Measurements from ENCODE around the gene LRMDA. TPM values are rescaled to one million over a fixed set of nuclear protein-coding genes. Genes with fewer than 3 reads are reported as not detected.

The LRMDA gene
- total RNA-seq, 1 donor from 2014 or later, result 2.1 TPM

DNA sequence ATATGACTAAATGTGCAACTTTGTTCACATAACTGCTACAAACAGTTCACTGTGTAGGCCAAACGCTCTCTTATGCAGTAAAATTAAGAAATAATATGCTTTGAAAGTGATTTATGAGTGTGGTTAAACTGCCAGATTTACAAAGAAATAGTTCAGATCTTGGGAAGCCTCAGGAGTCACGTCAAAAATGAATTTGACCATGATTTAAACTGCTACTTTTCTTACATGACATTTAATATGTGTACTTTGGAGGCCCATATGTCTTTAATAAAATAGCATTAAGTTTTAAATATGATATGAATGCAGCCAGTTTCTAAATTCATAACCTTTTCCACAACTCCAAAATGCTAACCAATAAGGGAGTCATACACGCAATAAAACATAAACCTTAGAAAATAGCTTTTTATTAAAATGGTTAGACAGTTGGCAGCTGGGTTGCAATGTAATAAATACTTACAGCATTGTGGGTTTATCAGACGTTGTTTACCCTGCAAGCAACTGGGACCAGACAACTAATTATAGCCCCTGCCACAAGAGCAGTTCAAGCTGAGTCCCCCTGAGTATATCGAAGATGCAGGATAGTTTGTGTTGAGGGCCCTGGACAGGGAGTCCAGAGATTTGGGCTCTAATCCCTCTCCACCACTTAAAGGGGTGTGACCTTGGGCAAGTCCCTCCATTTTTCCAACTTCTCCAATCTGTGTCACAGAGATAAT, 640.4 kb downstream of the LRMDA start:
- Mint-ChIP-seq H3K27ac (ENCODE audit: unreplicated experiment) (no peak overlapping the region), H3K4me3 (ENCODE audit: unreplicated experiment) (no peak overlapping the region), H3K27me3 (ENCODE audit: unreplicated experiment) (no peaks in the 10 kb centered on the region), H3K9me3 (ENCODE audit: unreplicated experiment) (peaks cover 3% of the 10 kb centered on the region), H3K36me3 (ENCODE audit: unreplicated experiment) (peaks cover 18% of the 10 kb centered on the region), H3K4me1 (ENCODE audit: low read depth, unreplicated experiment) (no peaks in the 10 kb centered on the region)
- no peak for DNase-seq
- TF ChIP-seq, protein P1, sequence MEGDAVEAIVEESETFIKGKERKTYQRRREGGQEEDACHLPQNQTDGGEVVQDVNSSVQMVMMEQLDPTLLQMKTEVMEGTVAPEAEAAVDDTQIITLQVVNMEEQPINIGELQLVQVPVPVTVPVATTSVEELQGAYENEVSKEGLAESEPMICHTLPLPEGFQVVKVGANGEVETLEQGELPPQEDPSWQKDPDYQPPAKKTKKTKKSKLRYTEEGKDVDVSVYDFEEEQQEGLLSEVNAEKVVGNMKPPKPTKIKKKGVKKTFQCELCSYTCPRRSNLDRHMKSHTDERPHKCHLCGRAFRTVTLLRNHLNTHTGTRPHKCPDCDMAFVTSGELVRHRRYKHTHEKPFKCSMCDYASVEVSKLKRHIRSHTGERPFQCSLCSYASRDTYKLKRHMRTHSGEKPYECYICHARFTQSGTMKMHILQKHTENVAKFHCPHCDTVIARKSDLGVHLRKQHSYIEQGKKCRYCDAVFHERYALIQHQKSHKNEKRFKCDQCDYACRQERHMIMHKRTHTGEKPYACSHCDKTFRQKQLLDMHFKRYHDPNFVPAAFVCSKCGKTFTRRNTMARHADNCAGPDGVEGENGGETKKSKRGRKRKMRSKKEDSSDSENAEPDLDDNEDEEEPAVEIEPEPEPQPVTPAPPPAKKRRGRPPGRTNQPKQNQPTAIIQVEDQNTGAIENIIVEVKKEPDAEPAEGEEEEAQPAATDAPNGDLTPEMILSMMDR (IDR thresholded peaks at IDR 0.05; ENCODE audit: partially characterized antibody, unreplicated experiment), result no peak

DNA sequence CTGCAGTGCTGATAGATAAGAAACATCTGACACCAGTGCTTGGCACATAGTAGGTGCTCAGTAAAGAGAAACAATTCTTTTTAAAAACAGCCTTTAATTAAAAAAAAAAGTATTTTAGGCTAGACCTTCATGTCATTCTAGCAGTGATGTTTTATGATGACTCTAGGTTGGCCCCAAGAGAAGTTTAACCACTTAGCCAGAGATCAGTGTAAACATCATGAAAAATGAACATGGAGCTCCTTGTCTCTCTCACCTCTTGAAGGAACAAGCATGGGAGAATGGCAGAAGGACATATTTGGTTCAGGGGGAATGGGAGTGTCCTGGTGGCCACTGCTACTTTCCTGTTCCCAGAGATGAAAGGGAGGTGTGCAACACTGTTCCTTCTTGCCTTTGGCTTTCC, 641.0 kb downstream of the LRMDA start:
- Mint-ChIP-seq H3K4me3 (ENCODE audit: unreplicated experiment) (no peak overlapping the region), H3K27me3 (ENCODE audit: unreplicated experiment) (no peaks in the 10 kb centered on the region), H3K9me3 (ENCODE audit: unreplicated experiment) (peaks cover 3% of the 10 kb centered on the region), H3K36me3 (ENCODE audit: unreplicated experiment) (peaks cover 13% of the 10 kb centered on the region), H3K27ac (ENCODE audit: unreplicated experiment) (no peak overlapping the region), H3K4me1 (ENCODE audit: low read depth, unreplicated experiment) (no peaks in the 10 kb centered on the region)
- DNase-seq, result no peak
- TF ChIP-seq, protein P1 (IDR thresholded peaks at IDR 0.05; ENCODE audit: partially characterized antibody, unreplicated experiment), result no peak

DNA sequence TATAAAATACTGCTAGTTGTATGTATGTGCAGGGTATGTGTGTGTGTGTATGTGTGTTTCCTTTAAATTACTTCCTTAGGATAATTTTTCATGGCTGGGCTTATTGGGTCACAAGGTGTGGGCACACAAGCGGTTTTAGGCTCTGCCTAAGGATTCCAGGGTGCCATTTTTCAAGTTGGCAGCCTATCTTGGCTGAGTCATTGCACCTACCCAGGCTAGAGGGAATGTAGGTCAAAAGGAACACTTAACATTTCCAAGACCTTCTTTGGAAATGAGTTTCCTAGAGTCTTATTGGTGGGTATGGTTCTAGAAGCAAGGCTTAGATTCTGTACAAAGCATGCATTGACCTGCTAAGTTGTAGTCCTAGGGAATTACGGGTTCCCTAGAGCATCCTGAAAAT, 642.1 kb downstream of the LRMDA start:
- TF ChIP-seq, protein P1 (IDR thresholded peaks at IDR 0.05; ENCODE audit: partially characterized antibody, unreplicated experiment), result no peak
- no peaks in the 10 kb centered on the region for H3K4me1 Mint-ChIP-seq (ENCODE audit: low read depth, unreplicated experiment)
- no peaks in the 10 kb centered on the region for H3K9me3 Mint-ChIP-seq (ENCODE audit: unreplicated experiment)
- DNase-seq, result no peak
- H3K27me3 Mint-ChIP-seq (ENCODE audit: unreplicated experiment), result no peaks in the 10 kb centered on the region
- no peak overlapping the region for H3K27ac Mint-ChIP-seq (ENCODE audit: unreplicated experiment)
- H3K36me3 Mint-ChIP-seq (ENCODE audit: unreplicated experiment), result peaks cover 11% of the 10 kb centered on the region
- H3K4me3 Mint-ChIP-seq (ENCODE audit: unreplicated experiment), result no peak overlapping the region

DNA sequence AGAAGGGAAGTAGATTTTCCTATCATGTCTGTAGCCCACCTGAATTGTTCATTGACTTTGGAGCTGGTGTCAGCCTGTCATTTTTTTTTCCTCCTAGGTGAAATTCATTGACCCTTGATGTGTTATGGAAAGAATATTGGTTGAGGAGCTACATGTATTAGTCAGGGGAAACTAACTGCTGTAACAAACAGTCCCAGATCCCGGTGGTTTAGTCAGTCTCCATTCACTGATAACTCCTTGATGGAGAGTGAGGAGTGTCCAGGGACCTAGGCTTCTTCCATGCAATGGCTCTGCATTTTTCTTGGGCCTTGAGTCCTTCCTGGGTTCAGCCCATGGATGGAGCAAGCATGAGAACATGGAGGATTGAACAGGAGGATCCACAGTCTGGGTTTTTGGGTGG, 643.2 kb downstream of the LRMDA start:
- Mint-ChIP-seq H3K4me1 (ENCODE audit: low read depth, unreplicated experiment) (peaks cover 4% of the 10 kb centered on the region), H3K36me3 (ENCODE audit: unreplicated experiment) (peaks cover 5% of the 10 kb centered on the region), H3K27ac (ENCODE audit: unreplicated experiment) (no peak overlapping the region), H3K27me3 (ENCODE audit: unreplicated experiment) (no peaks in the 10 kb centered on the region), H3K4me3 (ENCODE audit: unreplicated experiment) (no peak overlapping the region), H3K9me3 (ENCODE audit: unreplicated experiment) (no peaks in the 10 kb centered on the region)
- no peak for DNase-seq
- TF ChIP-seq, protein P1 (IDR thresholded peaks at IDR 0.05; ENCODE audit: partially characterized antibody, unreplicated experiment), result no peak

DNA sequence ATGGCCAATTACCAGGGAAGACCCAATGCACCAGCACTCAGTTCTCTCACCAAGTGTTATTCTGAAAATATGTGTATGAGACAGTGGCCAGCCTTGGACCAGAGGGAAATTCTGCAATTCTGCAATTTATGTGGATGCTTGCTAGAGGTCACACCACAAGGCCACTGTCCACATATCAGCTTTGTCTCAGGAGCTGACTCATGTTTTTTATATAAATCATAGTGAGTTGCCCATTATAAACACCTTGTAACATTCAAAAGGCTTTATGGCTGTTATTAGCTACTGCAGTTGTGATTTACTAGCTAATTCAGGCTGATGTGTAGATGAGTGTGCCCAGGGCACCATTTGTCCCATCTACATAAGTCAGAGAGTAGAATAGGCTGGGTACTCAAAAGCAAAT, 649.0 kb downstream of the LRMDA start:
- Mint-ChIP-seq H3K36me3 (ENCODE audit: unreplicated experiment) (no peaks in the 10 kb centered on the region), H3K4me3 (ENCODE audit: unreplicated experiment) (no peak overlapping the region), H3K27ac (ENCODE audit: unreplicated experiment) (no peak overlapping the region), H3K9me3 (ENCODE audit: unreplicated experiment) (no peaks in the 10 kb centered on the region), H3K27me3 (ENCODE audit: unreplicated experiment) (no peaks in the 10 kb centered on the region), H3K4me1 (ENCODE audit: low read depth, unreplicated experiment) (peaks cover 4% of the 10 kb centered on the region)
- TF ChIP-seq, protein P1 (IDR thresholded peaks at IDR 0.05; ENCODE audit: partially characterized antibody, unreplicated experiment), result no peak
- DNase-seq, result no peak
